Natural killer cell (primary cell): Measurements from ENCODE around the gene ATP8B4. TPM values are rescaled to one million over a fixed set of nuclear protein-coding genes. Genes with fewer than 3 reads are reported as not detected.

ENCODE experiments used
- ATAC-seq, 3 donors: fragments of 150-1000 bp in 2 of 3; fragments of 200-7000 bp in 1 of 3; cut with Tn5 transposase; 1 replicate in 1 of 3; 2 replicates in 2 of 3; pipeline ENCODE4 v1.10.0; 2021; ENCODE audit warnings: mild to moderate bottlenecking in 2 of 3, moderate library complexity in 2 of 3
- DNase-seq, 2 donors: peaks; one replicate each; pipeline versions ENCODE4 v3.0.0 to v3.0.0-alpha.2; 2013 to 2021; ENCODE audit warnings: mixed read lengths in 1 of 2
- H3K27ac ChIP-seq: one replicate; pipeline ENCODE4 v1.5.1; 2013; ENCODE audit warnings: mild to moderate bottlenecking, low read length
- H3K27me3 ChIP-seq: one replicate; pipeline ENCODE4 v1.6.1; 2013; ENCODE audit warnings: low read length; ENCODE audit not compliant: control insufficient read depth, insufficient read depth
- H3K36me3 ChIP-seq: one replicate; pipeline ENCODE4 v1.6.1; 2013; ENCODE audit warnings: low read length; ENCODE audit not compliant: control insufficient read depth, insufficient read depth
- H3K4me1 ChIP-seq: one replicate; pipeline ENCODE4 v1.6.1; 2013; ENCODE audit warnings: low read length; ENCODE audit not compliant: control insufficient read depth, insufficient read depth
- H3K4me3 ChIP-seq: one replicate; pipeline ENCODE4 v1.5.1; 2013; ENCODE audit warnings: low read length
- H3K9me3 ChIP-seq: one replicate; pipeline ENCODE4 v1.6.1; 2013; ENCODE audit warnings: low read length; ENCODE audit not compliant: control insufficient read depth, insufficient read depth
- H3K27ac Mint-ChIP-seq, 2 donors: one replicate each; pipeline ENCODE4 v1.8.0; 2022; ENCODE audit warnings: mild to moderate bottlenecking in 2 of 2, mixed read lengths in 2 of 2, moderate library complexity in 1 of 2
- H3K27me3 Mint-ChIP-seq, 2 donors: one replicate each; pipeline ENCODE4 v1.8.0; 2022; ENCODE audit warnings: low read depth in 2 of 2, mixed read lengths in 2 of 2
- H3K36me3 Mint-ChIP-seq: one replicate; pipeline ENCODE4 v1.8.0; 2022; ENCODE audit warnings: mixed read lengths
- H3K4me1 Mint-ChIP-seq, 2 donors: one replicate each; pipeline ENCODE4 v1.8.0; 2022; ENCODE audit warnings: mixed read lengths in 2 of 2
- H3K4me3 Mint-ChIP-seq: one replicate; pipeline ENCODE4 v1.8.0; 2022; ENCODE audit warnings: mild to moderate bottlenecking, moderate library complexity, mixed read lengths
- H3K9me3 Mint-ChIP-seq, 2 donors: one replicate each; pipeline ENCODE4 v1.8.0; 2022; ENCODE audit warnings: mixed read lengths in 2 of 2
- CTCF ChIP-seq: fragments of 200-600 bp; IDR thresholded peaks from one replicate; pipeline ENCODE4 v1.8.0; 2022; ENCODE audit warnings: antibody characterized with exemption
- WGBS: methylation state at CpG from one replicate; pipeline ENCODE4 v1.1.7; 2013; ENCODE audit warnings: missing lambda C conversion rate; ENCODE audit not compliant: insufficient coverage; 5-methylcytosine and 5-hydroxymethylcytosine counted together
- intact Hi-C: fragments of 100-400 bp; cut with micrococcal nuclease; formaldehyde crosslinking; loops from one replicate; pipeline ENCODE4 v1.14.2; 2022
- total RNA-seq, 4 donors: library from RNA; stranded (reverse); fragments of 120-200 nt in 1 of 4; gene quantifications; one replicate each; pipeline versions ENCODE4 v1.2.3 to v1.2.4, GENCODE V29; 2013 to 2022

ATP8B4 gene
- total RNA-seq, 3 donors from 2014 or later (not counting 1 experiment from before 2014, with no cell fraction given) = 55.6 to 89.5 (median 75.1) TPM

DNA sequence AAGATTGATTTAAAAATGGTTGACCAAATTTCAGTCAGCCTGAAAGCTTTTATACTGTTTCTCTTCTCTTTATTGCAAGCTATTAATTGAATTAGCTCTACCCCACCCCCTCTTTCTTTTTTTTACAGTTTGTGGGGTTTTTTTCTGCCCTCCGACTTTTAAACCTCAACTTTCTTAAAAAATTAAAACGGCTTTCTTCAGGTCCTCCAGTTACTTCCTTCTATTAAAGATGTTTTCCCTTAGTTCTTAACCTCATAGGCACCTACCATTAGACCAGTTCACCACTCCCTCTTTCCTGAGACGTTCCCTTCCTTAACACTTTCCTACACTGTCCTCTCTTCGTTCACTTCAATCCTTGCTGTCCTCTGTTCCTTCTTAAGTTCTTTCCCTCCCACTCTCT lies 52.4 kb downstream of the ATP8B4 start:
- H3K4me1 Mint-ChIP-seq = peaks cover 61 to 73% of the 10 kb centered on the region in 2 donors
- intact Hi-C loops = loop anchor here (2.0 kb wide), 2 partner anchors 40 to 840 kb away; no protein-coding TSS in a partner anchor
- WGBS = 28% methylated on average over 4 of the region's 4 CpGs

DNA sequence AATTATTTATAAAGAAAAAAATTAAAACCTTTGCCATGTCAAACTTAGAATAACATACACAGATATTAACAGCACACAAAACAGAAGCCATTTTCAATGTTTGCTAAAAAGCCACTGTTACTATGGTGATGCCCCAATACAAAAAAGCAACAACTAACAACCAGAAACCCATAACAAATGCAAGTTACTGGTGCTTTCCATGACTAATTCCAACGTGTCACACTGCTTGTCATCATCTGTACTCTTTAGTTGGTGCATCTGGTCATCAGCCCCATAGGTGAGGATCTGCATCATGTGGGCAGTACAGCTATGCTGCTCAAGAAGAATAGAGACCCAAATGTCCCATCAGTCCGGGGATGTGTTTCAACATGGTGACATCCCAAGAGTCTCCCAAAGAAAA lies 52.8 kb downstream of the ATP8B4 start:
- Histone ChIP-seq H3K36me3 (peaks cover 2% of the 10 kb centered on the region), H3K27me3 (no peaks in the 10 kb centered on the region), H3K9me3 (no peaks in the 10 kb centered on the region), H3K4me3 (no peak overlapping the region), H3K4me1 (peaks cover 3% of the 10 kb centered on the region), H3K27ac (peak overlapping the region; percentile 24)
- H3K27me3 Mint-ChIP-seq = no peaks in the 10 kb centered on the region
- WGBS = 52% methylated on average over 2 of the region's 2 CpGs
- peaks cover 64 to 76% of the 10 kb centered on the region in 2 donors for H3K4me1 Mint-ChIP-seq
- peak overlapping the region; percentile 38 for H3K4me3 Mint-ChIP-seq
- TF ChIP-seq CTCF = no peak
- H3K36me3 Mint-ChIP-seq = no peaks in the 10 kb centered on the region
- DNase-seq (peak; percentile 45 to 48), ATAC-seq (peak; percentile 84 to 94 (median 90))
- intact Hi-C loops = loop anchor here (2.0 kb wide), 2 partner anchors 41 to 841 kb away; no protein-coding TSS in a partner anchor
- no peaks in the 10 kb centered on the region for H3K9me3 Mint-ChIP-seq
- peak overlapping the region; percentile 75 to 92 for H3K27ac Mint-ChIP-seq

More for the DNA sequence above, 52.4 kb downstream of the ATP8B4 start:
- DNase-seq (no peak), ATAC-seq (peak in 1 of 3 donors; percentile 1)
- H3K4me1 ChIP-seq = peaks cover 3% of the 10 kb centered on the region
- no peak overlapping the region for H3K4me3 ChIP-seq
- Mint-ChIP-seq H3K4me3 (peak overlapping the region; percentile 38), H3K27ac (peak overlapping the region; percentile 75 to 92), H3K27me3 (no peaks in the 10 kb centered on the region), H3K36me3 (no peaks in the 10 kb centered on the region), H3K9me3 (no peaks in the 10 kb centered on the region)
- TF ChIP-seq CTCF = no peak
- no peaks in the 10 kb centered on the region for H3K9me3 ChIP-seq
- peaks cover 6% of the 10 kb centered on the region for H3K36me3 ChIP-seq
- peak overlapping the region; percentile 24 for H3K27ac ChIP-seq
- H3K27me3 ChIP-seq = no peaks in the 10 kb centered on the region

DNA sequence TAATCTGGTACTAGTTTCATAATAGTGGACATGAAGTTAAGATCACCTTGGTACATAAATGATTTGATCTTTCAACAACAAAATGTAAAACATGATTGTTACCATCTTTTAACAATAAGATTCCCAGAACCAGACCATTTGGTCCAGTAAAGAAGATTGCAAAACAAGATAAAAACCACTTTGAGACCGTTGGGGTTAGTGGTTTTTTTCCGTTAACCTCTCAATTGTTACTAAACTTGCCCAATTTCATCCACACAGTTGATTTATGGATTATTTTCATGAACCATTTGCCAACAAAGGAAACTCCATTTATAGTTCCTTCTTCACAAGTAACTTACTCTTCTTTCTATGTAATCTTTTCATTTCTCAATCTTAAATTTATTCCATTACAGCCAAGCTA lies 53.8 kb downstream of the ATP8B4 start:
- Mint-ChIP-seq H3K4me3 (peak overlapping the region; percentile 49), H3K9me3 (no peaks in the 10 kb centered on the region), H3K4me1 (peaks cover 73 to 85% of the 10 kb centered on the region in 2 donors), H3K36me3 (no peaks in the 10 kb centered on the region), H3K27ac (peak overlapping the region; percentile 75 to 92), H3K27me3 (no peaks in the 10 kb centered on the region)
- WGBS = 8% methylated on average over 2 of the region's 2 CpGs
- intact Hi-C loops = no loop called here
- Histone ChIP-seq H3K36me3 (no peaks in the 10 kb centered on the region), H3K4me3 (no peak overlapping the region), H3K4me1 (peaks cover 3% of the 10 kb centered on the region), H3K27me3 (no peaks in the 10 kb centered on the region), H3K9me3 (no peaks in the 10 kb centered on the region), H3K27ac (peak overlapping the region; percentile 40)
- ATAC-seq = no peak
- DNase-seq = no peak
- no peak for TF ChIP-seq CTCF

DNA sequence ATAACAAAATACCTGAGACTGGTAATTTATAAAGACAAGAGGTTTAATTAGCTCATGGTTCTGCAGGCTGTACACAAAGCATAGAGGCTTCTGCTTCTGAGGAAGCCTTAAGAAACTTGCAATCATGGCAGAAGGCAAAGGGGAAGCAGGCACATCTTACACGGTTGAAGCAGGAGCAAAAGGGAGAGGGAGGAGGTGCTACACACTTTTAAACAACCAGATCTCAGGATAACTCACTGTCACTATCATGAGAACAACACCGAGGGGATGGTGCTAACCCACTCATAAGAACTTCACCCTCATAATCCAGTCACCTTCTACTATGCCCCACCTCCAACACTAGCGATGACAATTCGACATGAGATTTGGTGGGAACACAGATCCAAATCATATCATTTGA lies 54.4 kb downstream of the ATP8B4 start:
- Mint-ChIP-seq H3K36me3 (no peaks in the 10 kb centered on the region), H3K9me3 (no peaks in the 10 kb centered on the region), H3K4me1 (peaks cover 79 to 91% of the 10 kb centered on the region in 2 donors), H3K4me3 (peak overlapping the region; percentile 69), H3K27ac (peak overlapping the region; percentile 75 to 92), H3K27me3 (no peaks in the 10 kb centered on the region)
- Histone ChIP-seq H3K27ac (peak overlapping the region; percentile 46), H3K27me3 (no peaks in the 10 kb centered on the region), H3K9me3 (no peaks in the 10 kb centered on the region), H3K4me3 (no peak overlapping the region), H3K36me3 (no peaks in the 10 kb centered on the region), H3K4me1 (peaks cover 7% of the 10 kb centered on the region)
- TF ChIP-seq CTCF = no peak
- intact Hi-C loops = loop anchor here (5.0 kb wide), 1 partner anchor 62 kb away; no protein-coding TSS in a partner anchor
- no peak for DNase-seq
- peak; percentile 48 to 64 (median 63) for ATAC-seq
- WGBS = 43% methylated on average over 1 of the region's 4 CpGs
